Measurements from ENCODE around the gene CYTH1.

Gene CYTH1

DNA sequence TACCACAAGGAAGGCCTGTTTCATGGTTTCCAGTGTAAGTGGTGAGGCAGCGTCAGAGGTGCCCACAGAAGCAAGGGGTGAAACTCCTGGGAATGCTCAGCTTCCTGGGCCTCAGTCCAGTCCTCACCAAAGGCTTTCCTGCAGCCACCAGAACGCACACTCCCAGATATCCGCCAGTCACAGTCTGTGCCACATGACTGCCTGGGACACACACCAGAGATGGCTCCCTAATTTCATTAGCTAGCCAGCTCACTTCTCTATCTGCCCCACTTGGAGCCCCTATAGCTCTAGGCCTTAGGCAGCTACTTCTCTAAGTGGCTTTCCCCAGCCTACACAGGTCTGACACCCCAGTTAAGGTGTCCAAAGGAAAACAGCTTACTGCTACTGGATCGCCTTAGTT, 77.0 kb downstream of the CYTH1 start:
- peak; percentile 33; the same call in 1 of the 3 replicates for ATAC-seq
- TF ChIP-seq ESRRG (CRISPR knock-in tag; IDR thresholded peaks at IDR 0.05) (no peak), ZC3H10 (CRISPR knock-in tag; IDR thresholded peaks at IDR 0.05) (no peak), ZNF8 (CRISPR knock-in tag; IDR thresholded peaks at IDR 0.05) (peak; percentile 37; the same call in 1 of the 2 replicates), BACH2 (CRISPR knock-in tag; IDR thresholded peaks at IDR 0.05; ENCODE audit: borderline replicate concordance) (0 out of 2 replicates have a peak, but pooled peaks have one; percentile 42), ZFP30 (CRISPR knock-in tag; IDR thresholded peaks at IDR 0.05) (0 out of 2 replicates have a peak, but pooled peaks have one; percentile 5), ZNF565 (CRISPR knock-in tag; conservative IDR thresholded peaks at IDR 0.05; ENCODE audit: low read depth) (peak; percentile 71; the same call in 1 of the 2 replicates), TOX (CRISPR knock-in tag; IDR thresholded peaks at IDR 0.05; ENCODE audit: borderline replicate concordance) (no peak), ARNTL (CRISPR knock-in tag; IDR thresholded peaks at IDR 0.05; ENCODE audit: borderline replicate concordance, low read depth) (no peak), CSDC2 (CRISPR knock-in tag; IDR thresholded peaks at IDR 0.05) (peak; percentile 30; the same call in 1 of the 2 replicates), SNAI2 (CRISPR knock-in tag; IDR thresholded peaks at IDR 0.05) (peak; percentile 74), ZNF70 (CRISPR knock-in tag; IDR thresholded peaks at IDR 0.05) (peak; percentile 60; the same call in 1 of the 2 replicates), CREB5 (CRISPR knock-in tag; IDR thresholded peaks at IDR 0.05; ENCODE audit: low read depth) (peak; percentile 46; the same call in 1 of the 2 replicates), ZFP3 (CRISPR knock-in tag; IDR thresholded peaks at IDR 0.05) (peak; percentile 87), TSHZ2 (CRISPR knock-in tag; IDR thresholded peaks at IDR 0.05) (peak; percentile 96), TCF4 (CRISPR knock-in tag; IDR thresholded peaks at IDR 0.05; ENCODE audit: borderline replicate concordance) (peak; percentile 85)
- TF ChIP-seq, protein P1, sequence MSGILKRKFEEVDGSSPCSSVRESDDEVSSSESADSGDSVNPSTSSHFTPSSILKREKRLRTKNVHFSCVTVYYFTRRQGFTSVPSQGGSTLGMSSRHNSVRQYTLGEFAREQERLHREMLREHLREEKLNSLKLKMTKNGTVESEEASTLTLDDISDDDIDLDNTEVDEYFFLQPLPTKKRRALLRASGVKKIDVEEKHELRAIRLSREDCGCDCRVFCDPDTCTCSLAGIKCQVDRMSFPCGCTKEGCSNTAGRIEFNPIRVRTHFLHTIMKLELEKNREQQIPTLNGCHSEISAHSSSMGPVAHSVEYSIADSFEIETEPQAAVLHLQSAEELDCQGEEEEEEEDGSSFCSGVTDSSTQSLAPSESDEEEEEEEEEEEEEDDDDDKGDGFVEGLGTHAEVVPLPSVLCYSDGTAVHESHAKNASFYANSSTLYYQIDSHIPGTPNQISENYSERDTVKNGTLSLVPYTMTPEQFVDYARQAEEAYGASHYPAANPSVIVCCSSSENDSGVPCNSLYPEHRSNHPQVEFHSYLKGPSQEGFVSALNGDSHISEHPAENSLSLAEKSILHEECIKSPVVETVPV (CRISPR knock-in tag; IDR thresholded peaks at IDR 0.05): no peak

DNA sequence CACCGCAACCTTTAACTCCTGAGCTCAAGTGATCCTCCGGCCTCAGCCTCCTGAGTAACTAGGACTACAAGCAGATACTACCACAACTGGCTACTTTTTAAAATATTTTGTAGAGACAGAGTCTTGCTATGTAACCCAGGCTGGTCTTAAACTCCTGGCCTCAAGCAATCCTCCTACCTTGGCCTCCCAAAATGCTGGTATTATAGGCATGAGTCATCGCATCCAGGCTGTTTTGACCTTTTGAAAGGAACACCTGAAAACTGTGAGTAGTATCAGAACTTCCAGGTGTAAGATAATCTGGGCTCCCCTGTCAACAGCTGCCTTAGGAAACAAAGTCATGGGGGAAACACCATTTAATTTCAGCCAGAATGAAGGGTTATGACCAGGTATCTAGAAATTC, 77.5 kb downstream of the CYTH1 start:
- TF ChIP-seq TCF4 (CRISPR knock-in tag; IDR thresholded peaks at IDR 0.05; ENCODE audit: borderline replicate concordance) (no peak), ZFP30 (CRISPR knock-in tag; IDR thresholded peaks at IDR 0.05) (no peak), BACH2 (CRISPR knock-in tag; IDR thresholded peaks at IDR 0.05; ENCODE audit: borderline replicate concordance) (no peak), ISL1 (CRISPR knock-in tag; IDR thresholded peaks at IDR 0.05) (no peak), GLIS3 (CRISPR knock-in tag; IDR thresholded peaks at IDR 0.05) (no peak), OSR1 (CRISPR knock-in tag; IDR thresholded peaks at IDR 0.05) (no peak), TOX (CRISPR knock-in tag; IDR thresholded peaks at IDR 0.05; ENCODE audit: borderline replicate concordance) (no peak), TSHZ2 (CRISPR knock-in tag; IDR thresholded peaks at IDR 0.05) (no peak), CSDC2 (CRISPR knock-in tag; IDR thresholded peaks at IDR 0.05) (no peak), ZC3H10 (CRISPR knock-in tag; IDR thresholded peaks at IDR 0.05) (no peak), ZNF565 (CRISPR knock-in tag; conservative IDR thresholded peaks at IDR 0.05; ENCODE audit: low read depth) (no peak), ESRRG (CRISPR knock-in tag; IDR thresholded peaks at IDR 0.05) (no peak), PATZ1 (CRISPR knock-in tag; IDR thresholded peaks at IDR 0.05; ENCODE audit: borderline replicate concordance) (no peak), SNAI2 (CRISPR knock-in tag; IDR thresholded peaks at IDR 0.05) (no peak), ZNF70 (CRISPR knock-in tag; IDR thresholded peaks at IDR 0.05) (no peak), POU6F1 (CRISPR knock-in tag; IDR thresholded peaks at IDR 0.05; ENCODE audit: borderline replicate concordance, low read depth) (no peak), CREB5 (CRISPR knock-in tag; IDR thresholded peaks at IDR 0.05; ENCODE audit: low read depth) (no peak), ZNF8 (CRISPR knock-in tag; IDR thresholded peaks at IDR 0.05) (no peak), RARB (CRISPR knock-in tag; IDR thresholded peaks at IDR 0.05) (no peak), ZFP3 (CRISPR knock-in tag; IDR thresholded peaks at IDR 0.05) (no peak)
- ATAC-seq: no peak

Data from SK-N-SH treated with all-trans-retinoic acid at 6 μM for 48 hours (cell line).